SK-N-DZ (cell line): ENCODE data around the gene SNRPA1.

Source experiments
- DNase-seq: peaks from one replicate; pipeline ENCODE4 v3.0.0-alpha.2; 2015; ENCODE audit warnings: low spot score

Gene SNRPA1

GRCh38 chr15:101264911-101265641, 30.0 kb downstream of the SNRPA1 start:
- no peak for DNase-seq

DNA sequence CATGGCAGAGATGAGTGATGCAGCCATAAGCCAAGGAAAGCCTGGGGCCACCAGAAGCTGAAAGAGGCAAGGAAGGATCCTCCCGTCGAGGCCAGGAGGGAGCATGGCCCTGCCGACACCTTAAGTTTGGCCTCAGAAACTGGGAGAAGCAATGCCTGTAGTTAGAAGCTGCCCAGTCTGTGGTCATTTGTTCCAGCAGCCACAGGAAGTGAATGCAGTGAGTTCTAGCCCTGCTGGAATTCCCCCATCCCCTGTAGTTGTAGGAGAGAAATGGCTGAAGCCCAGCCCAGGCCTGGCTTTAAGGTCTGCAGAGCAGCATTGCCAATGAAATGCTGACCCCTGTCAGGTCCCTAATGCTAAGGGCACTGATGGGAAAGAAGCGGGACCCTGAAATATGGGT, 31.0 kb downstream of the SNRPA1 start:
- no peak for DNase-seq

DNA sequence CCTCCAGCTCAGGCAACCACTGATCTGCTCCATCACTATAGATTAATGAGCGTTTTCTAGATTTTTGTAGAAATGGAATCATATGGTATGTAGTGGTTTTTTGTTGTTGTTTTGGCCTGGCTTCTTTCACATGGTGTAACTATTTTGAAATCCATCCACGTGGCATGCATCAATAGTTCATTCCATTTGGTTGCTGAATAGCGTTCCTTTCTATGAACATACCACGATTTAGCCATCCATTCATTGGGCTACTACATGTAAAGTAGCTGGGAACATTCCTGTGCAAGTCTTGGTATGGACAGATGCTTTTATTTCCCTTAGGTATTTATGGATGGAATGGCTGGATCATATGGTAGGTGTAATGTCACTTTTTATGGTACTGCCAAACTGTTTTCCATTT, 32.5 kb downstream of the SNRPA1 start:
- no peak for DNase-seq

GRCh38 chr15:101258238-101259144, 36.6 kb downstream of the SNRPA1 start:
- peak; percentile 67 for DNase-seq

DNA sequence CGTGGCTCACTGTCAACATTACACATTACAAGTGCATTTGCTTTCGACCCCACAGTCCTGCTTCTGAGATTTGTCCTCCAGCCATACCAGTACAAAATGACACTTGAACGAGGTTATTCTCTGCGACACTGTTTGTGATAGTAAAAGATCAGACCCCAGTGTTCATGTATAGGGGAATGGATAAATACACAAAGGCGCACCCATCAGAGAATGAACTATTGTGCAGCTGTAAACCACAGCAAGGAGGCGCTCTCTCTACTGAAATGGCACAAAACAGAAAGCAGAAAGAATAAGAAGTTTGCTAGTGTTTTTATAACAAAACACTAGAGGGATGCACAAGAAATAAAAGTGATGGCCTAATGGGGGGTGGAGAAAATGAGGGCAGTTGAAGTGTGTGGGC, 38.3 kb downstream of the SNRPA1 start:
- no peak for DNase-seq

- DNase-seq = no peak
Measured at GRCh38 chr15:101255615-101256241, 39.3 kb downstream of the SNRPA1 start.

- DNase-seq = no peak
Measured at GRCh38 chr15:101255051-101255395, 40.0 kb downstream of the SNRPA1 start.

DNA sequence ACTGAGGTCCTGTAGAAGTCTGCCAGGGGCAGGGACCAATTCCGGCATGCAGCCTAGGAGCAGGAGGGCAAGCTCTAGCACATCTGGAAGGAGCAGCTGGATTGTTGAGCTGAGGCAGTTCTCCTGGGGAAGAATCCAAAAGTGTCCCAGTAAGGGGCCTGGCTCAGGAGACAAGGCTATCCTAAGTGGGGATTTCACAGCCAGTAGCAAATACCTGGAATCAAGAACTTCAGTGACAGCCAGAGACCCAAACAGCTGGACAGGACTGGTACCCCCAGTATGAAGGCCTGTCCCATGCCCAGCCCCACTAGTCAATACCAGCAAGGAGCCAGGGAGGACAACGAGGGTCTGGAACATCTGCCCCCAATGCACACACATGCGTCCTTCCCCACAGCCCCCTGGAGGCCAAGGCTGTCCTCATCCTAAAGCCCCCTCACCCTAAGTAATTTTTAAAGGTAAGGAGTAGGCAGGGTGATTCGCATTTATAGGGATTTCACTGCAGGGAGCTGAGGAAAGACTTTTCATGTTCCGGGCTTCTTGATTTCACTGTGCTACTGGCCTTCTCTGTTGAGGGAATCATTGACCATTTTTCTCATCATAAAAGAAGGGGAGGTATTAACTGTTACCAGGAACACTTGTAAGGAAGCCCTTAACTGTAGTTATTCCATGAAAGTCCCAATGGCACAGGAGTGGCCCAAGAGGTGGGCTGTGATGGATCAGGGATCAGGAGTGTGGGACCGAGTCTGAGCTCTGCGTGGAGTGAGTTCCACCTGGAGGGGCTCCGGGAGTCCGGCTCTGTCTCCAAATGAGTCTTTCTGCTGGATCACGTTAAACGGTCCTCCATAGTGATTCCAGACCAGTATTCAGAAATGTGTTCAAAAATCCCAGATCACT, 40.6 kb downstream of the SNRPA1 start:
- DNase-seq = no peak

DNA sequence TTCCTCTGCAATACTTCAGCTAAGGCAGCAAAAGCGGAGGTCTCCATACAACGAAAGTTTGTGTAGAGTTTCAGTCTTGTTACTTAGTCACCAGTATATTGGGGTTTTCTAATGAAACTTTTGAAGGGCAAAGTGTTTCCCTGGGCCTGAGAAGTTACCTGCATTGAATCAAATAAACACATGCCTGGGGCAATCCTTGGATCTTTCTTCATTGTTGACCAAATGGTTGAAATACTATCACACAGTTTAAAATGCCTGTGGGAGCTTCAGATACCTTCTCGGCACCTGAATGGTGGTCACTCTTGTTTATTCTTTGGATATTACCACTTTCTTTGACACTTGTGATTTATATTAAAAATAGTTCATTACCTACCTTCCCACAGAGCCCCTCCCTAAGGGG, 42.2 kb downstream of the SNRPA1 start:
- DNase-seq = no peak

- DNase-seq = peak; percentile 79
Measured at GRCh38 chr15:101251830-101252820, 42.9 kb downstream of the SNRPA1 start, which contains the start of gene CHSY1. Gene CHSY1 (minus strand): TSS chr15:101252048. CDS start chr15:101251456, 592 bp downstream.

GRCh38 chr15:101250873-101251829, 43.9 kb downstream of the SNRPA1 start:
- DNase-seq = no peak

DNA sequence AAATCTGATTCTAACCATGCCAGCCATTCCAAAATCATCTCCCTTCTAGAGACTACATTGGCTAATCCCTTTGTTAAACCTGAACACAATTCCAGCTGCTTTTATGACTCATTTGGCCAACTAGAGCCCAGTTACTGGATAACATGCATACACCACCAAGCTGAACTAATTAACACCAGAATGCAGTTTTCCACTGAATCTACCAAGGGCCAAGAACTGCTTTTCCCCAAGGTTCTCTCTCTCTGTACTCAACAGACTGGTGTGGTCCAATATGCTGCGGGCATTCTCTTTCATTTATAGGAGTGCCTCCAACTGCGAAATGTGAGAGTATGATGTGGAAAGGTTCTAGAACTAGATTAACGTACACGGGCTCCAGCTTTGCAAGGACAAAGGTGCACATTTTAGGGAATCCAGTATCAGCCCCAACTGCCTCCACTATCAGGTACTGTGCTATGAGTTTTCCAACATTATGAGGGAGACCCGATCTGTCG, 44.7 kb downstream of the SNRPA1 start:
- DNase-seq = no peak

GRCh38 chr15:101248274-101248673, 46.8 kb downstream of the SNRPA1 start:
- no peak for DNase-seq

DNA sequence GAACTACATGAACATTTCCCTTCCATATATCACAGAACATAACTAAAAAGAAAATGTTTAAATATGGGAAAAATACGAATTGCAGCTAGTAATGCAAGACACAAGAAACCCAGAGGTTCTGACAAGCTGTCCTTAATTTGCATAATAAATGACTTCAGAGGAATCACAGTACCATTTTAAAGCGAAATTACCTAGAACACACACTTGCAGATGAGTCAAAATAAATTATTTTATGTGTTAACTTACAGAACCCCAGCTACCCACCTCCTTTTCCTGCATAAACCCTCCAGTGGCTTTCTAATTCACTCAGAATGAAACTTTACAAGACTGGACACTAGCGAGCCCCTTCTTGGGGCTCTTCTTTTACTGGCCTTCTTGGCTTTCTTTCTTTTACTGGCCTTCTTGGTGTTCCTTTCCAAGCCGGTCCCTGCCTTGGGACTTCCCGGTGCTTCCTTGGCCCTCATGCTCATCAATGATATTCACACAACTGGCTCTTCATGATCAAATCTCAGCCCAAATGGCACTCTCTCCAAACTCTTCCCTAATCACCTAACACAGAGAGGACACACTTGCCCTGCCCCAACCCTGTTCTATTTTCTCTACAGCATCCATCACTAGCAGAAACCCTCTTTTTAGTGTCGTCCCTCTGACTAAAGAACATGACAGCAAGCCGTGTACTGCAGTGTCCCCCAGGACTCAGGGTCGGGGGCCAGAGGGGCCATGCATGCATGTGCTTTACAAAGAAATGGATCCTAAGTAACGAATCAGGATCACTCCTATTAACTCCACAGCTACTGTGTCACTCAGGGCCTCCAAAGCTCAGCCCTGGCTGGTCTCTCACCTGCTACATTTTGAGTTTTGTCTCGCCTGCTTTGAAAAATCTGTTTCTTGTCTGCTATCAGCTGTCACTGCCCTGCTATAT, 48.0 kb downstream of the SNRPA1 start:
- DNase-seq = no peak

- DNase-seq = no peak
Measured at GRCh38 chr15:101246391-101246790, 48.7 kb downstream of the SNRPA1 start.

- no peak for DNase-seq
Measured at GRCh38 chr15:101244889-101245668, 50.0 kb downstream of the SNRPA1 start.
